Type B pancreatic cell (in vitro differentiated cells): ENCODE results near the gene ADARB2. TPM values are rescaled to one million over a fixed set of nuclear protein-coding genes. Genes with fewer than 3 reads are reported as not detected.
"Not testable (repeated sequence)": the region's sequence is repeated elsewhere in the genome, so short reads cannot be mapped to it uniquely, and the experiment has no call there.

Experiments used
- DNase-seq: peaks from one replicate; pipeline ENCODE4 v3.0.0; 2021; ENCODE audit warnings: mixed read lengths; ENCODE audit not compliant: unreplicated experiment; ENCODE audit errors: extremely low spot score
- H3K27ac Mint-ChIP-seq: 2 replicates; pipeline ENCODE4 v1.8.0; 2021; ENCODE audit warnings: mild to moderate bottlenecking, mixed read lengths
- H3K27me3 Mint-ChIP-seq: 2 replicates; pipeline ENCODE4 v1.8.0; 2021; ENCODE audit warnings: mixed read lengths
- H3K36me3 Mint-ChIP-seq: 2 replicates; pipeline ENCODE4 v1.8.0; 2021; ENCODE audit warnings: mixed read lengths
- H3K4me1 Mint-ChIP-seq: one replicate; pipeline ENCODE4 v1.8.0; 2021; ENCODE audit warnings: mixed read lengths; ENCODE audit not compliant: unreplicated experiment
- H3K4me3 Mint-ChIP-seq: 2 replicates; pipeline ENCODE4 v1.8.0; 2021; ENCODE audit warnings: mild to moderate bottlenecking, mixed read lengths
- H3K9me3 Mint-ChIP-seq: 2 replicates; pipeline ENCODE4 v1.8.0; 2021; ENCODE audit warnings: mixed read lengths
- CTCF ChIP-seq: fragments of 200-600 bp; sonication (generic); conservative IDR thresholded peaks from 2 replicates; pipeline ENCODE4 v1.5.0; 2021; ENCODE audit warnings: antibody characterized with exemption, mild to moderate bottlenecking
- total RNA-seq: library from RNA; stranded (reverse); gene quantifications from 2 replicates; pipeline ENCODE4 v1.2.1, GENCODE V29; 2021; ENCODE audit warnings: low replicate concordance

Gene ADARB2
- total RNA-seq, 1 donor from 2014 or later = 4.9 TPM

GRCh38 chr10:1418031-1418550 lies 319.2 kb downstream of the ADARB2 start:
- no peak for DNase-seq

GRCh38 chr10:1417574-1417973 lies 319.8 kb downstream of the ADARB2 start:
- peaks cover 11% of the 10 kb centered on the region for H3K9me3 Mint-ChIP-seq
- peaks cover 17% of the 10 kb centered on the region for H3K27me3 Mint-ChIP-seq
- no peak for DNase-seq
- no peak for TF ChIP-seq CTCF
- H3K36me3 Mint-ChIP-seq = no peaks in the 10 kb centered on the region
- no peak overlapping the region for H3K27ac Mint-ChIP-seq
- H3K4me3 Mint-ChIP-seq = no peak overlapping the region
- peaks cover 18% of the 10 kb centered on the region for H3K4me1 Mint-ChIP-seq

More at GRCh38 chr10:1418031-1418550, 319.2 kb downstream of the ADARB2 start:
- H3K9me3 Mint-ChIP-seq = peaks cover 11% of the 10 kb centered on the region
- TF ChIP-seq CTCF = no peak
- H3K27ac Mint-ChIP-seq = no peak overlapping the region
- H3K27me3 Mint-ChIP-seq = peaks cover 17% of the 10 kb centered on the region
- H3K36me3 Mint-ChIP-seq = no peaks in the 10 kb centered on the region
- H3K4me1 Mint-ChIP-seq = peaks cover 18% of the 10 kb centered on the region
- H3K4me3 Mint-ChIP-seq = no peak overlapping the region

- Mint-ChIP-seq H3K27ac (no peak overlapping the region), H3K36me3 (no peaks in the 10 kb centered on the region), H3K9me3 (peaks cover 11% of the 10 kb centered on the region), H3K4me1 (peaks cover 16% of the 10 kb centered on the region), H3K4me3 (no peak overlapping the region), H3K27me3 (peaks cover 13% of the 10 kb centered on the region)
- no peak for TF ChIP-seq CTCF
- no peak for DNase-seq
Measured at GRCh38 chr10:1416456-1417037, 320.8 kb downstream of the ADARB2 start.

- no peak for DNase-seq
- H3K27me3 Mint-ChIP-seq = no peaks in the 10 kb centered on the region
- no peak overlapping the region for H3K27ac Mint-ChIP-seq
- H3K36me3 Mint-ChIP-seq = no peaks in the 10 kb centered on the region
- no peaks in the 10 kb centered on the region for H3K4me1 Mint-ChIP-seq
- H3K4me3 Mint-ChIP-seq = no peak overlapping the region
- no peak for TF ChIP-seq CTCF
- peaks cover 11% of the 10 kb centered on the region for H3K9me3 Mint-ChIP-seq
Measured at GRCh38 chr10:1414893-1415292, 322.4 kb downstream of the ADARB2 start.

GRCh38 chr10:1414346-1414745 lies 323.0 kb downstream of the ADARB2 start:
- not testable (repeated sequence) for H3K36me3 Mint-ChIP-seq, H3K4me3 Mint-ChIP-seq, DNase-seq, H3K27me3 Mint-ChIP-seq, H3K27ac Mint-ChIP-seq, H3K4me1 Mint-ChIP-seq
- peaks cover 11% of the 10 kb centered on the region for H3K9me3 Mint-ChIP-seq

- Mint-ChIP-seq H3K4me1 (no peaks in the 10 kb centered on the region), H3K9me3 (peaks cover 11% of the 10 kb centered on the region), H3K27me3 (no peaks in the 10 kb centered on the region), H3K27ac (no peak overlapping the region), H3K36me3 (no peaks in the 10 kb centered on the region), H3K4me3 (no peak overlapping the region)
- no peak for DNase-seq
- no peak for TF ChIP-seq CTCF
Measured at GRCh38 chr10:1413823-1414222, 323.5 kb downstream of the ADARB2 start.
